Testis (tissue), 2 donors: ENCODE data around the gene CCDC192.

Experiments used
- POLR2A ChIP-seq: fragments of 450-650 bp; IDR thresholded peaks from one replicate; pipeline ENCODE4 v1.6.1; 2017; ENCODE audit warnings: antibody characterized with exemption, mild to moderate bottlenecking, moderate library complexity
- TF ChIP-seq, protein P1 (sequence below), 3 experiments: fragments of 450-650 bp in 2 of 3; fragments of 200-600 bp in 1 of 3; sonication (generic) in 1 of 3; IDR thresholded peaks; one replicate each; pipeline ENCODE4 v1.5.1; 2016 to 2019; ENCODE audit warnings: antibody characterized with exemption in 3 of 3, mild to moderate bottlenecking in 2 of 3, moderate library complexity in 1 of 3

DNA sequence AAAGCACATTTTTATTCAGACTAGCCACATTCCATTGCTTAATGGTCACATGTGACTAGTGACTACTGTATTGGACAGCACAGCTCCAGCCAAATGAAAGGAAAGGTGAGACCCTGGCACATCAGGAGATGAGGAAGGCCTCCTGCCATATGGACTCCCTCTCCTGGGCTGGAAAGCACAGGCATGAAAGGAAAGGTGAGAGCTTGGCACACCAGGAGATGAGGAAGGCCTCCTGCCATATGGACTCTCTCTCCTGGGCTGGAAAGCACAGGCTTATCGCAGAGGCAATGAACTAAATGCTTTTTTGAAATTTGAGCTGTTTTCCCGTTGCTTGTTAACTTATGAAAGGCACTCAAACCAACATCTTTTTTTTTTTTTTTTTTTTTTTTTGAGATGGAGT is 235.6 kb downstream of the CCDC192 start:
- TF ChIP-seq, protein P1, sequence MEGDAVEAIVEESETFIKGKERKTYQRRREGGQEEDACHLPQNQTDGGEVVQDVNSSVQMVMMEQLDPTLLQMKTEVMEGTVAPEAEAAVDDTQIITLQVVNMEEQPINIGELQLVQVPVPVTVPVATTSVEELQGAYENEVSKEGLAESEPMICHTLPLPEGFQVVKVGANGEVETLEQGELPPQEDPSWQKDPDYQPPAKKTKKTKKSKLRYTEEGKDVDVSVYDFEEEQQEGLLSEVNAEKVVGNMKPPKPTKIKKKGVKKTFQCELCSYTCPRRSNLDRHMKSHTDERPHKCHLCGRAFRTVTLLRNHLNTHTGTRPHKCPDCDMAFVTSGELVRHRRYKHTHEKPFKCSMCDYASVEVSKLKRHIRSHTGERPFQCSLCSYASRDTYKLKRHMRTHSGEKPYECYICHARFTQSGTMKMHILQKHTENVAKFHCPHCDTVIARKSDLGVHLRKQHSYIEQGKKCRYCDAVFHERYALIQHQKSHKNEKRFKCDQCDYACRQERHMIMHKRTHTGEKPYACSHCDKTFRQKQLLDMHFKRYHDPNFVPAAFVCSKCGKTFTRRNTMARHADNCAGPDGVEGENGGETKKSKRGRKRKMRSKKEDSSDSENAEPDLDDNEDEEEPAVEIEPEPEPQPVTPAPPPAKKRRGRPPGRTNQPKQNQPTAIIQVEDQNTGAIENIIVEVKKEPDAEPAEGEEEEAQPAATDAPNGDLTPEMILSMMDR (IDR thresholded peaks at IDR 0.05) = no peak
- no peak for TF ChIP-seq POLR2A
